ENCODE measurements around the gene SART3. TPM values are rescaled to one million over a fixed set of nuclear protein-coding genes. Genes with fewer than 3 reads are reported as not detected.

The SART3 gene
- total RNA-seq, 1 experiment from 2014 or later: 89.4 TPM

GRCh38 chr12:108567406-108568337 lies 6.7 kb upstream of the SART3 start:
- peaks cover 7% of the 10 kb centered on the region in 2 experiments; a peak in 3 of 4 replicates for H3K4me1 Mint-ChIP-seq
- Histone ChIP-seq H3K18ac (ENCODE audit: insufficient read length, low read depth, low read length) (no peak overlapping the region), H3K27ac (ENCODE audit: insufficient read length, low read depth, low read length) (no peak overlapping the region), H3K27me3 (ENCODE audit: insufficient read depth, low read length) (no peaks in the 10 kb centered on the region), H3K4me1 (ENCODE audit: insufficient read depth, low read length) (no peaks in the 10 kb centered on the region), H3K4ac (ENCODE audit: low read depth, low read length) (no peak overlapping the region), H3K9me3 (ENCODE audit: control insufficient read depth, low read depth, low read length) (no peaks in the 10 kb centered on the region), H2AFZ (ENCODE audit: low read length) (no peak overlapping the region), H2BK120ac (ENCODE audit: low read depth, low read length, poor library complexity, severe bottlenecking) (no peak overlapping the region), H3K14ac (ENCODE audit: insufficient read depth, low read length) (no peak overlapping the region), H4K5ac (ENCODE audit: insufficient read length, low read depth, low read length) (no peak overlapping the region), H4K91ac (ENCODE audit: insufficient read length, low read depth, low read length) (no peak overlapping the region), H3K23ac (ENCODE audit: insufficient read length, low read depth, low read length) (no peak overlapping the region), H2AK5ac (ENCODE audit: insufficient read length, low read length) (no peak overlapping the region), H2BK20ac (ENCODE audit: low read depth, low read length, poor library complexity, severe bottlenecking) (no peak overlapping the region), H3K56ac (ENCODE audit: insufficient read length, low read depth, low read length) (no peak overlapping the region), H3K79me1 (ENCODE audit: insufficient read depth, low read depth, low read length, poor library complexity, severe bottlenecking) (no peaks in the 10 kb centered on the region), H3K9ac (ENCODE audit: extremely low read depth, insufficient read length, low read length) (no peak overlapping the region), H3K4me2 (ENCODE audit: insufficient read depth, insufficient read length, low read length) (no peak overlapping the region), H3K79me2 (ENCODE audit: insufficient read depth, low read length) (no peaks in the 10 kb centered on the region; the same call in 1 of the 2 replicates), H4K8ac (replicated peaks; ENCODE audit: insufficient read length, low read depth, low read length) (no peak overlapping the region), H4K20me1 (ENCODE audit: control insufficient read depth, insufficient read depth, insufficient read length) (no peaks in the 10 kb centered on the region), H2BK12ac (ENCODE audit: insufficient read length, low read depth, low read length) (no peak overlapping the region), H2BK5ac (ENCODE audit: insufficient read length, low read length) (no peak overlapping the region), H2BK15ac (ENCODE audit: low read depth, low read length) (no peak overlapping the region), H3T11ph (ENCODE audit: low read length) (no peak overlapping the region), H3K23me2 (ENCODE audit: insufficient read length, low read depth, low read length, poor library complexity, severe bottlenecking) (peaks cover 7% of the 10 kb centered on the region)
- no CpG with 5 or more reads among the region's 7 CpGs for WGBS (ENCODE audit: extremely low coverage, insufficient read length, low lambda C conversion rate)
- no peak overlapping the region for H3K27ac Mint-ChIP-seq
- peaks cover 16 to 55% (median 52%) of the 10 kb centered on the region in 3 experiments; a peak in 6 of 7 replicates for H3K36me3 Mint-ChIP-seq (ENCODE audit: insufficient read depth in 1 of 3, low read depth in 3 of 3)
- H3K27me3 Mint-ChIP-seq (ENCODE audit: low read depth): no peaks in the 10 kb centered on the region; the same call in 1 of the 2 replicates
- H3K4me3 Mint-ChIP-seq: no peak overlapping the region
- no peak for TF ChIP-seq CTCF (conservative IDR thresholded peaks at IDR 0.05)
- no peaks in the 10 kb centered on the region for H3K9me3 Mint-ChIP-seq
- no peak for DNase-seq

Data from H9 (cell line).